K562 (cell line): ENCODE measurements around the gene MAML3. TPM values are rescaled to one million over a fixed set of nuclear protein-coding genes. Genes with fewer than 3 reads are reported as not detected.

Experiments
- ATAC-seq: fragments of 200-7000 bp; cut with Tn5 transposase; 3 replicates; pipeline ENCODE4 v1.9.1; 2020; ENCODE audit warnings: moderate library complexity
- BruUV-seq: library from RNA; stranded (reverse); fragments of 400-500 nt; replicated peaks from 2 replicates; lab custom pipeline; 2021; lab: Mats Ljungman, UMichigan
- CTCF ChIA-PET: fragments of 300-600 bp; formaldehyde crosslinking; extraction: SDS; loops from one replicate; lab custom pipeline; 2021; ENCODE audit warnings: low intra/inter-chr PET ratio; lab: Yijun Ruan, JAX
- POLR2A ChIA-PET: fragments of 300-600, 350-650 bp; sonication (Branson Sonifier 250); formaldehyde crosslinking; extraction: SDS; loops from one replicate; lab custom pipeline; 2021; ENCODE audit warnings: antibody characterized with exemption, inconsistent platforms; lab: Yijun Ruan, JAX
- DNase-seq, 4 experiments: peaks; one replicate each; pipeline versions ENCODE4 v3.0.0 to v3.0.0-alpha.2; 2011 to 2018; ENCODE audit warnings: low spot score in 3 of 4, mixed read lengths in 3 of 4; ENCODE audit errors: extremely low read depth in 1 of 4
- FAIRE-seq: peaks from 2 replicates; lab custom pipeline; 2011; peaks lifted over from hg19 to GRCh38; lab: Jason Lieb, UNC
- H2AFZ ChIP-seq: 2 replicates; pipeline ENCODE4 v1.6.0; 2011; ENCODE audit warnings: low read depth, low read length, control low read depth, inconsistent platforms
- H3K27ac ChIP-seq: fragments of 200-600 bp; 3 replicates; pipeline ENCODE4 v1.8.0; 2011; ENCODE audit warnings: low read depth, mild to moderate bottlenecking, control low read depth, inconsistent platforms, low read length, moderate library complexity, mixed read lengths; ENCODE audit errors: extremely low read depth
- H3K27me3 ChIP-seq, 2 experiments: fragments of 300-600 bp in 1 of 2; 2 replicates in 1 of 2; 3 replicates in 1 of 2; pipeline versions ENCODE4 v1.6.0 to v1.8.0; 2011; ENCODE audit warnings: inconsistent platforms in 2 of 2, low read length in 2 of 2, mild to moderate bottlenecking in 1 of 2, mixed read lengths in 1 of 2, moderate library complexity in 1 of 2; ENCODE audit not compliant: control insufficient read depth in 2 of 2, insufficient read depth in 2 of 2
- H3K36me3 ChIP-seq: fragments of 300-600 bp; 3 replicates; pipeline ENCODE4 v1.8.0; 2011; ENCODE audit warnings: mild to moderate bottlenecking, low read length, inconsistent platforms; ENCODE audit not compliant: control insufficient read depth, insufficient read depth
- H3K4me1 ChIP-seq, 2 experiments: fragments of 200-600 bp in 1 of 2; replicated peaks in 1 of 2; 2 replicates in 1 of 2; 3 replicates in 1 of 2; pipeline versions ENCODE4 v1.5.1 to v1.8.0; 2011; ENCODE audit warnings: inconsistent platforms in 2 of 2, low read length in 2 of 2, mild to moderate bottlenecking in 1 of 2, mixed read lengths in 1 of 2, moderate library complexity in 1 of 2; ENCODE audit not compliant: control insufficient read depth in 2 of 2, insufficient read depth in 2 of 2
- H3K4me2 ChIP-seq: 2 replicates; pipeline ENCODE4 v1.6.1; 2011; ENCODE audit warnings: low read length, control low read depth, inconsistent platforms, mixed read lengths; ENCODE audit not compliant: insufficient read depth
- H3K4me3 ChIP-seq: fragments of 200-600 bp; sonication (generic), shearing (Covaris generic); 2 replicates; pipeline ENCODE4 v1.5.1; 2016; ENCODE audit warnings: control low read depth, inconsistent platforms
- H3K79me2 ChIP-seq: fragments of 200-600 bp; 3 replicates; pipeline ENCODE4 v1.8.0; 2011; ENCODE audit warnings: low read length, inconsistent platforms; ENCODE audit not compliant: control insufficient read depth, insufficient read depth
- H3K9ac ChIP-seq, 2 experiments: 2 replicates each; pipeline versions ENCODE4 v1.6.0 to v1.6.1; 2011; ENCODE audit warnings: low read depth in 2 of 2, low read length in 2 of 2, control low read depth in 1 of 2, inconsistent platforms in 1 of 2, mild to moderate bottlenecking in 1 of 2, mixed read lengths in 1 of 2; ENCODE audit not compliant: insufficient read depth in 1 of 2
- H3K9me1 ChIP-seq: one replicate; pipeline ENCODE4 v1.6.0; 2011; ENCODE audit warnings: inconsistent platforms, mild to moderate bottlenecking, low read length, moderate library complexity; ENCODE audit not compliant: control insufficient read depth, insufficient read depth
- H3K9me3 ChIP-seq: replicated peaks from 2 replicates; pipeline ENCODE4 v1.5.1; 2011; ENCODE audit warnings: low read depth, low read length, inconsistent platforms; ENCODE audit not compliant: control insufficient read depth, insufficient read depth
- H4K20me1 ChIP-seq: replicated peaks from 2 replicates; pipeline ENCODE4 v1.6.1; 2011; ENCODE audit warnings: low read length, inconsistent platforms, mixed read lengths; ENCODE audit not compliant: control insufficient read depth, insufficient read depth
- DPF2 ChIP-seq: fragments of 450-650 bp; IDR thresholded peaks from 2 replicates; pipeline ENCODE4 v1.6.1; 2016
- E2F8 ChIP-seq: fragments of 450-650 bp; IDR thresholded peaks from 2 replicates; pipeline ENCODE4 v1.7.1; 2018; ENCODE audit warnings: mild to moderate bottlenecking, low read depth; ENCODE audit not compliant: partially characterized antibody
- GABPA ChIP-seq: fragments of 200-800 bp; sonication (Bioruptor generic); conservative IDR thresholded peaks from 2 replicates; pipeline ENCODE4 v1.6.1; 2016; ENCODE audit warnings: low read depth, missing genetic modification characterization, missing compliant biosample characterization
- HDAC1 ChIP-seq, 2 experiments: fragments of 450-650 bp; IDR thresholded peaks; 2 replicates each; pipeline ENCODE4 v1.6.1; 2016 to 2017; ENCODE audit warnings: inconsistent platforms in 1 of 2, mild to moderate bottlenecking in 1 of 2, moderate library complexity in 1 of 2
- POU5F1 ChIP-seq: fragments of 150-350 bp; IDR thresholded peaks from 2 replicates; pipeline ENCODE4 v1.6.1; 2014; ENCODE audit warnings: borderline replicate concordance, low read length, low read depth, mild to moderate bottlenecking; ENCODE audit not compliant: partially characterized antibody
- SAFB2 ChIP-seq: fragments of 200-400 bp; formaldehyde crosslinking; IDR thresholded peaks from 2 replicates; pipeline ENCODE4 v1.6.1; 2018; ENCODE audit warnings: borderline replicate concordance, low read length, low read depth, moderate library complexity; ENCODE audit not compliant: severe bottlenecking
- STAG1 ChIP-seq: sonication (generic); formaldehyde crosslinking; IDR thresholded peaks from 2 replicates; pipeline ENCODE4 v1.5.0; 2020; ENCODE audit warnings: missing genetic modification reagents, borderline replicate concordance
- THAP7 ChIP-seq: fragments of 250-450 bp; sonication (Bioruptor Pico); IDR thresholded peaks from 2 replicates; pipeline ENCODE4 v1.5.0; 2021
- ZBTB1 ChIP-seq: sonication (generic); formaldehyde crosslinking; IDR thresholded peaks from 2 replicates; pipeline ENCODE4 v1.8.1; 2023; ENCODE audit warnings: missing genetic modification reagents, low read depth, mild to moderate bottlenecking, borderline replicate concordance
- ZNF184 ChIP-seq: sonication (generic); formaldehyde crosslinking; IDR thresholded peaks from 2 replicates; pipeline ENCODE4 v1.5.0; 2020; ENCODE audit warnings: missing genetic modification reagents
- ZNF431 ChIP-seq: sonication (generic); formaldehyde crosslinking; IDR thresholded peaks from 2 replicates; pipeline ENCODE4 v1.8.0; 2022; ENCODE audit warnings: mild to moderate bottlenecking, missing genetic modification reagents
- WGBS: fragments of 100-300 bp; shearing (Covaris generic); methylation state at CpG from one replicate; pipeline ENCODE4 v1.1.6; 2016; ENCODE audit warnings: low coverage, mixed read lengths; ENCODE audit not compliant: insufficient coverage; ENCODE audit errors: missing lambda C conversion rate; 5-methylcytosine and 5-hydroxymethylcytosine counted together
- in situ Hi-C: fragments of 300-500 bp; cut with MboI; formaldehyde crosslinking; loops from 4 replicates; pipeline ENCODE4 v1.15.0; 2018; ENCODE audit warnings: inconsistent platforms, mixed read lengths
- intact Hi-C: fragments of 100-400 bp; cut with micrococcal nuclease; formaldehyde crosslinking; loops from 2 replicates; pipeline ENCODE4 v1.14.2; 2022
- polyA plus RNA-seq, 8 experiments: library from polyadenylated mRNA; depleted of rRNA in 4 of 8; stranded (reverse) in 5 of 8; unstranded in 3 of 8; fragments of >200 nt; fragmentation: Nextera tagmentation in 2 of 8; fragmentation: Illumina TruSeq in 1 of 8; extraction: Ambion mirVana in 2 of 8; extraction: Trizol in 1 of 8; gene quantifications; 2 replicates each; pipeline versions ENCODE4 v1.2.1 to v1.2.3, GENCODE V29; 2011 to 2014; ENCODE audit warnings: inconsistent platforms in 1 of 8, missing spikeins in 1 of 8
- total RNA-seq, 7 experiments: library from RNA; depleted of rRNA in 6 of 7; stranded (reverse); fragments of >200 nt in 6 of 7; fragmentation: Illumina TruSeq in 2 of 7; extraction: Trizol in 2 of 7; gene quantifications; 2 replicates each; pipeline versions ENCODE4 v1.2.1 to v1.2.3, GENCODE V29; 2011 to 2021; ENCODE audit warnings: low replicate concordance in 1 of 7

Gene MAML3
- total and polyA plus RNA-seq, 9 of the 15 experiments (the other 6 are each of a cell fraction or from before 2014, with no cell fraction given): 0.01 to 0.55 (median 0.25) TPM

- Histone ChIP-seq H3K4me1 (no peaks in the 10 kb centered on the region), H2AFZ (no peak overlapping the region), H3K4me3 (no peak overlapping the region), H3K27me3 (peaks cover 15 to 36% of the 10 kb centered on the region in 2 experiments; a peak in 4 of 5 replicates), H3K9ac (no peak overlapping the region), H3K27ac (no peak overlapping the region), H3K4me2 (no peak overlapping the region), H4K20me1 (no peaks in the 10 kb centered on the region; the same call in 1 of the 2 replicates), H3K36me3 (no peaks in the 10 kb centered on the region), H3K9me1 (no peaks in the 10 kb centered on the region), H3K79me2 (no peaks in the 10 kb centered on the region), H3K9me3 (no peaks in the 10 kb centered on the region)
- ATAC-seq: no peak
- CTCF ChIA-PET: interaction anchor here (1.1 kb wide), 1 partner anchor 90 kb away, joined by 4 read pairs; no protein-coding TSS in a partner anchor
- TF ChIP-seq ZNF431 (CRISPR knock-in tag) (no peak), THAP7 (CRISPR knock-in tag) (no peak), STAG1 (no peak), DPF2 (no peak), ZNF184 (CRISPR knock-in tag) (no peak), HDAC1 (IDR thresholded peaks at IDR 0.05) (no peak), E2F8 (no peak), POU5F1 (no peak), GABPA (no peak), SAFB2 (no peak), ZBTB1 (CRISPR knock-in tag) (no peak)
- in situ Hi-C loops: no loop called here
- POLR2A ChIA-PET: no interaction called here
- no TSS peak for BruUV-seq
- under 1% methylated on average over 12 of the region's 12 CpGs for WGBS
- intact Hi-C loops: no loop called here
- no peak for DNase-seq
- FAIRE-seq: no peak
Observed at GRCh38 chr4:139746431-139747171, 407.4 kb downstream of the MAML3 start.
